GM21825 (cell line): ENCODE measurements around the gene FOXK2.
"Not testable (repeated sequence)": the region's sequence is repeated elsewhere in the genome, so short reads cannot be mapped to it uniquely, and the experiment has no call there.

Experiments used
- ATAC-seq: cut with Tn5 transposase; IDR thresholded peaks from one replicate; pipeline ENCODE4 v1.9.1; 2021; ENCODE audit warnings: mild to moderate bottlenecking, moderate library complexity; ENCODE audit not compliant: unreplicated experiment

FOXK2 gene

GRCh38 chr17:82494236-82495055 is 25.1 kb upstream of the FOXK2 start:
- ATAC-seq = peak; percentile 44

- ATAC-seq = no peak
Measured at GRCh38 chr17:82495844-82496528, 23.5 kb upstream of the FOXK2 start.

- peak; percentile 65 for ATAC-seq
Measured at GRCh38 chr17:82496529-82497434, 22.8 kb upstream of the FOXK2 start.

GRCh38 chr17:82497483-82498405 is 21.8 kb upstream of the FOXK2 start:
- ATAC-seq = no peak

- no peak for ATAC-seq
Measured at GRCh38 chr17:82502207-82502606, 17.3 kb upstream of the FOXK2 start.

GRCh38 chr17:82503094-82503727 is 16.3 kb upstream of the FOXK2 start:
- no peak for ATAC-seq

- ATAC-seq = no peak
Measured at GRCh38 chr17:82503728-82504308, 15.7 kb upstream of the FOXK2 start.

GRCh38 chr17:82505296-82505695 is 14.2 kb upstream of the FOXK2 start:
- ATAC-seq = no peak

- peak; percentile 88 for ATAC-seq
Measured at GRCh38 chr17:82506402-82506801, 13.1 kb upstream of the FOXK2 start.

GRCh38 chr17:82507631-82508175 is 11.8 kb upstream of the FOXK2 start:
- no peak for ATAC-seq

- ATAC-seq = not testable (repeated sequence)
Measured at GRCh38 chr17:82511642-82512041, 7.9 kb upstream of the FOXK2 start.

GRCh38 chr17:82513864-82514263 is 5.7 kb upstream of the FOXK2 start:
- ATAC-seq = not testable (repeated sequence)

GRCh38 chr17:82517230-82517865 is 2.2 kb upstream of the FOXK2 start:
- no peak for ATAC-seq

GRCh38 chr17:82519971-82520903 is 705 bp downstream of the FOXK2 start:
- peak; percentile 11 for ATAC-seq

- no peak for ATAC-seq
Measured at GRCh38 chr17:82524540-82524939, 5.0 kb downstream of the FOXK2 start.

GRCh38 chr17:82525712-82526111 is 6.2 kb downstream of the FOXK2 start:
- ATAC-seq = no peak

GRCh38 chr17:82527898-82528297 is 8.4 kb downstream of the FOXK2 start:
- no peak for ATAC-seq
